Caco-2 (cell line): ENCODE data around the gene SPPL3. TPM values are rescaled to one million over a fixed set of nuclear protein-coding genes. Genes with fewer than 3 reads are reported as not detected.

Experiments
- BruUV-seq: library from RNA; stranded (reverse); fragments of 400-500 nt; replicated peaks from 2 replicates; lab custom pipeline; 2021; lab: Mats Ljungman, UMichigan
- CTCF ChIA-PET: fragments of 300-600 bp; sonication (Branson Sonifier 250); formaldehyde crosslinking; loops from one replicate; lab custom pipeline; 2022; ENCODE audit warnings: antibody characterized with exemption; lab: Charles Lee
- POLR2A ChIA-PET: fragments of 300-600 bp; sonication (Branson Sonifier 250); formaldehyde crosslinking; loops from one replicate; lab custom pipeline; 2022; ENCODE audit warnings: antibody characterized with exemption; lab: Charles Lee
- DNase-seq, 2 experiments: peaks; one replicate each; pipeline versions ENCODE4 v3.0.0 to v3.0.0-alpha.2; 2020 to 2022
- H3K27me3 ChIP-seq: replicated peaks from 2 replicates; pipeline ENCODE4 v1.6.0; 2011; ENCODE audit warnings: low read length; ENCODE audit not compliant: control insufficient read depth, insufficient read depth
- H3K36me3 ChIP-seq: 2 replicates; pipeline ENCODE4 v1.5.1; 2011; ENCODE audit warnings: low read length; ENCODE audit not compliant: control insufficient read depth, insufficient read depth
- H3K4me1 ChIP-seq: fragments of 250-450 bp; sonication (Bioruptor Pico); 2 replicates; pipeline ENCODE4 v1.5.1; 2020; ENCODE audit warnings: mild to moderate bottlenecking
- H3K4me3 ChIP-seq: 2 replicates; pipeline ENCODE4 v1.5.1; 2011; ENCODE audit warnings: low read depth, mild to moderate bottlenecking, control low read depth, low read length
- H3K9me3 ChIP-seq: fragments of 250-450 bp; sonication (Bioruptor Pico); 2 replicates; pipeline ENCODE4 v1.5.1; 2020; ENCODE audit warnings: mild to moderate bottlenecking, moderate library complexity
- H3K27ac Mint-ChIP-seq: one replicate; pipeline ENCODE4 v1.8.0; 2022; ENCODE audit warnings: mixed read lengths; ENCODE audit not compliant: unreplicated experiment
- H3K27me3 Mint-ChIP-seq: one replicate; pipeline ENCODE4 v1.8.0; 2022; ENCODE audit warnings: mixed read lengths; ENCODE audit not compliant: insufficient read depth, unreplicated experiment
- H3K36me3 Mint-ChIP-seq: one replicate; pipeline ENCODE4 v1.8.0; 2022; ENCODE audit warnings: mild to moderate bottlenecking, mixed read lengths; ENCODE audit not compliant: insufficient read depth, unreplicated experiment
- H3K4me1 Mint-ChIP-seq: one replicate; pipeline ENCODE4 v1.8.0; 2022; ENCODE audit warnings: low read depth, mixed read lengths; ENCODE audit not compliant: unreplicated experiment
- H3K4me3 Mint-ChIP-seq: one replicate; pipeline ENCODE4 v1.8.0; 2022; ENCODE audit warnings: mild to moderate bottlenecking, moderate library complexity, mixed read lengths; ENCODE audit not compliant: unreplicated experiment
- H3K9me3 Mint-ChIP-seq: one replicate; pipeline ENCODE4 v1.8.0; 2022; ENCODE audit warnings: mixed read lengths; ENCODE audit not compliant: unreplicated experiment
- intact Hi-C: fragments of 100-400 bp; cut with micrococcal nuclease; formaldehyde crosslinking; loops from one replicate; pipeline ENCODE4 v1.10.0; 2022; ENCODE audit not compliant: unreplicated experiment
- total RNA-seq: library from RNA; stranded (reverse); gene quantifications from 2 replicates; pipeline ENCODE4 v1.2.3, GENCODE V29; 2022
- TF ChIP-seq, protein P1 (sequence below), 2 experiments: fragments of 200-600 bp in 1 of 2; IDR thresholded peaks; 1 replicate in 1 of 2; 2 replicates in 1 of 2; pipeline versions ENCODE4 v1.5.1 to v1.8.0; 2011 to 2022; ENCODE audit warnings: antibody characterized with exemption in 1 of 2, control low read depth in 1 of 2, inconsistent platforms in 1 of 2, low read depth in 1 of 2, low read length in 1 of 2, mild to moderate bottlenecking in 1 of 2, moderate library complexity in 1 of 2; ENCODE audit not compliant: insufficient read depth in 1 of 2, severe bottlenecking in 1 of 2, unreplicated experiment in 1 of 2

The SPPL3 gene
- total RNA-seq, 1 experiment from 2014 or later = 63.4 TPM

DNA sequence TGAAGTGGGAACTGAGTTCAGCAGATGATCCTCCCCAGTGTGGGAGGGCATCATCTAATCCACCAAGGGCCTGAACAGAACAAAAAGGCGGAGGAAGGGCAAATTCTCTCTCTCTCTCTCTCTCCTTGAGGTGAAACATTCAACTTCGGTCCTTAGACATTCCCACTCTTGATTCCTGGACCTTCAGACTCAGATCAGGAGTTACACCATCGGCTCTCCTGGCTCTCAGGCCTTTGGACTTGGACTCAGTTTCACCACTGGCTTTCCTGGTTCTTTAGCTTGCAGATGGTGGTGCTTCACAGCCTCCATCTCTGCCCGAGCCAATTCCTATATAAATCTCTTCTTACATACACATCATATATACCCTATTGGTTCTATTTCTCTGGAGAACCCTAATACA, 73.2 kb downstream of the SPPL3 start:
- H3K36me3 Mint-ChIP-seq = peaks cover 10% of the 10 kb centered on the region
- BruUV-seq = no TSS peak
- no peak overlapping the region for H3K27ac Mint-ChIP-seq
- Histone ChIP-seq H3K36me3 (no peaks in the 10 kb centered on the region), H3K27me3 (no peaks in the 10 kb centered on the region), H3K4me3 (no peak overlapping the region), H3K9me3 (no peaks in the 10 kb centered on the region), H3K4me1 (peaks cover 20% of the 10 kb centered on the region)
- DNase-seq = no peak
- TF ChIP-seq, protein P1, sequence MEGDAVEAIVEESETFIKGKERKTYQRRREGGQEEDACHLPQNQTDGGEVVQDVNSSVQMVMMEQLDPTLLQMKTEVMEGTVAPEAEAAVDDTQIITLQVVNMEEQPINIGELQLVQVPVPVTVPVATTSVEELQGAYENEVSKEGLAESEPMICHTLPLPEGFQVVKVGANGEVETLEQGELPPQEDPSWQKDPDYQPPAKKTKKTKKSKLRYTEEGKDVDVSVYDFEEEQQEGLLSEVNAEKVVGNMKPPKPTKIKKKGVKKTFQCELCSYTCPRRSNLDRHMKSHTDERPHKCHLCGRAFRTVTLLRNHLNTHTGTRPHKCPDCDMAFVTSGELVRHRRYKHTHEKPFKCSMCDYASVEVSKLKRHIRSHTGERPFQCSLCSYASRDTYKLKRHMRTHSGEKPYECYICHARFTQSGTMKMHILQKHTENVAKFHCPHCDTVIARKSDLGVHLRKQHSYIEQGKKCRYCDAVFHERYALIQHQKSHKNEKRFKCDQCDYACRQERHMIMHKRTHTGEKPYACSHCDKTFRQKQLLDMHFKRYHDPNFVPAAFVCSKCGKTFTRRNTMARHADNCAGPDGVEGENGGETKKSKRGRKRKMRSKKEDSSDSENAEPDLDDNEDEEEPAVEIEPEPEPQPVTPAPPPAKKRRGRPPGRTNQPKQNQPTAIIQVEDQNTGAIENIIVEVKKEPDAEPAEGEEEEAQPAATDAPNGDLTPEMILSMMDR (IDR thresholded peaks at IDR 0.05; ENCODE audit: insufficient read depth in 1 of 2, low read depth in 1 of 2, low read length in 1 of 2, severe bottlenecking in 1 of 2, unreplicated experiment in 1 of 2) = no peak
- ChIA-PET CTCF (no interaction called here), POLR2A (no interaction called here)
- intact Hi-C loops = no loop called here
- peak overlapping the region; percentile 8 for H3K4me3 Mint-ChIP-seq
- H3K9me3 Mint-ChIP-seq = peaks cover 9% of the 10 kb centered on the region
- H3K4me1 Mint-ChIP-seq = peaks cover 14% of the 10 kb centered on the region
- no peaks in the 10 kb centered on the region for H3K27me3 Mint-ChIP-seq

DNA sequence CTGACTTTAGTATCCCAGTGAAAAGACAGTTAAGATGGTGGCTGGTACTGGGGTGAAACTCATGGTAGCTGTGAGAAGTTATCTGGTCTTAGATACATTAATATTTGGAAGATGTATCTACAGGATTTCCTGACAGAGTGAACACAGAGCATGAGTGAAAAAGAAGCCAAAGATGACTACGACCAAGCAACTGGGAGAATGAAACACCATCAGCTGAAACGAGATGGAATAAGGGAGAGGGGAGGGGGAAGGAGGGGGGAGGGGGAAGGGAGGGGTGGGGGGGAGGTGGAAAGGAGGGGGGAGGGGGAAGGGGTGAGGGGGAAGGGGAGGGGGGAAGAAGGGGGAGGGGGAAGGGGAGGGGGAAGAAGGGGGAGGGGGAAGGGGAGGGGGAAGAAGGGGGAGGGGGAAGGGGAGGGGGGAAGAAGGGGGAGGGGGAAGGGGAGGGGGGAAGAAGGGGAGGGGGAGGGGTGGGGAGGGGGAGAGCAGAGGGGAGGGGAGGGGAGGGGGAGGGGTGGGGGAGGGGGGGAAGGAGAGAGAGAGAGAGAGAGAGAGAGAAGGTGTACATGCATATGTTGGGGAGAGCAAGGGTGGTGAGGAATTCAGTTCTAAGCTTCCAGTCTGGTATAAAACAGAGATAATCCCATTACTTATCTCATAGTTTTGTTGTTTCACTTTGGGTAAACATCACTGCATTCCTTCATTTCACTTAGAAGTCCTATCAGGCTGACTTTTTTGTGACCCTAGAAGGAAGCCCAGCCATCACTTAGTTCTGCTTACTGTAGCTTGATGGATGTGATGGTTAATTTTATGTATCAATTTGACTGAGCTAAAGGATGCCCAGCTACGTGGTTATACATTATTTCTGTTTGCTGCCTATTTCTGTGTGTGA, 73.9 kb downstream of the SPPL3 start:
- Histone ChIP-seq H3K27me3 (no peaks in the 10 kb centered on the region), H3K4me1 (peaks cover 26% of the 10 kb centered on the region), H3K4me3 (no peak overlapping the region), H3K36me3 (no peaks in the 10 kb centered on the region), H3K9me3 (no peaks in the 10 kb centered on the region)
- Mint-ChIP-seq H3K9me3 (peaks cover 9% of the 10 kb centered on the region), H3K4me3 (peak overlapping the region; percentile 8), H3K27ac (no peak overlapping the region), H3K36me3 (peaks cover 10% of the 10 kb centered on the region), H3K4me1 (peaks cover 19% of the 10 kb centered on the region), H3K27me3 (no peaks in the 10 kb centered on the region)
- DNase-seq = peak in 1 of 2 experiments; percentile 30
- POLR2A ChIA-PET = no interaction called here
- TF ChIP-seq, protein P1 (IDR thresholded peaks at IDR 0.05; ENCODE audit: insufficient read depth in 1 of 2, low read depth in 1 of 2, low read length in 1 of 2, severe bottlenecking in 1 of 2, unreplicated experiment in 1 of 2) = no peak
- CTCF ChIA-PET = no interaction called here
- intact Hi-C loops = no loop called here
- no TSS peak for BruUV-seq

DNA sequence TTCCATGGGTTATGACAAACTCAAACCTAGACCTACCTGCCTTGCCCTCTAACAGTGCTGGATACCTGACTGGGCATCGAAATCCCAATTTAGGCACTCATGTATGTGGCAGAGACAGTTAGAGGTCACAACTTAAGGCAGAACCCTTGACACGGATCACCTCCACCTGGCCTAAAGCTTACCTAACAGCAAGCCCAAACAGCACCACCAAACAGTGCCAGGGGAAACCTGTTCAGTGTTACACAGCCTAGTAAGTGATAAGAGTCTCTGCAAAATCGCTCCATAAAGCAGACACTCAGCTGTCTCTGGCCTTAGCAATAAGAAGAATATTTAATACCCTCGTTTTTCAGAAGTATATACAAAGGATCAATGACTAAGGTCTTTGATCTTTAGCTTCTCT, 77.8 kb downstream of the SPPL3 start:
- Mint-ChIP-seq H3K9me3 (peaks cover 6% of the 10 kb centered on the region), H3K36me3 (peaks cover 9% of the 10 kb centered on the region), H3K4me3 (no peak overlapping the region), H3K27ac (no peak overlapping the region), H3K27me3 (no peaks in the 10 kb centered on the region), H3K4me1 (peaks cover 30% of the 10 kb centered on the region)
- TF ChIP-seq, protein P1 (IDR thresholded peaks at IDR 0.05; ENCODE audit: insufficient read depth in 1 of 2, low read depth in 1 of 2, low read length in 1 of 2, severe bottlenecking in 1 of 2, unreplicated experiment in 1 of 2) = no peak
- no peaks in the 10 kb centered on the region for H3K36me3 ChIP-seq
- no peak overlapping the region for H3K4me3 ChIP-seq
- H3K9me3 ChIP-seq = no peaks in the 10 kb centered on the region
- peaks cover 28% of the 10 kb centered on the region for H3K4me1 ChIP-seq
- no peaks in the 10 kb centered on the region for H3K27me3 ChIP-seq
- no TSS peak for BruUV-seq
- CTCF ChIA-PET = no interaction called here
- DNase-seq = no peak
- intact Hi-C loops = no loop called here
- POLR2A ChIA-PET = no interaction called here
